ENCODE measurements around the gene MADCAM1. TPM values are rescaled to one million over a fixed set of nuclear protein-coding genes. Genes with fewer than 3 reads are reported as not detected.

MADCAM1 gene
- total and polyA plus RNA-seq, 2 donors (not counting 1 experiment from before 2014, with no cell fraction given) = 0.70 to 2.5 TPM

DNA sequence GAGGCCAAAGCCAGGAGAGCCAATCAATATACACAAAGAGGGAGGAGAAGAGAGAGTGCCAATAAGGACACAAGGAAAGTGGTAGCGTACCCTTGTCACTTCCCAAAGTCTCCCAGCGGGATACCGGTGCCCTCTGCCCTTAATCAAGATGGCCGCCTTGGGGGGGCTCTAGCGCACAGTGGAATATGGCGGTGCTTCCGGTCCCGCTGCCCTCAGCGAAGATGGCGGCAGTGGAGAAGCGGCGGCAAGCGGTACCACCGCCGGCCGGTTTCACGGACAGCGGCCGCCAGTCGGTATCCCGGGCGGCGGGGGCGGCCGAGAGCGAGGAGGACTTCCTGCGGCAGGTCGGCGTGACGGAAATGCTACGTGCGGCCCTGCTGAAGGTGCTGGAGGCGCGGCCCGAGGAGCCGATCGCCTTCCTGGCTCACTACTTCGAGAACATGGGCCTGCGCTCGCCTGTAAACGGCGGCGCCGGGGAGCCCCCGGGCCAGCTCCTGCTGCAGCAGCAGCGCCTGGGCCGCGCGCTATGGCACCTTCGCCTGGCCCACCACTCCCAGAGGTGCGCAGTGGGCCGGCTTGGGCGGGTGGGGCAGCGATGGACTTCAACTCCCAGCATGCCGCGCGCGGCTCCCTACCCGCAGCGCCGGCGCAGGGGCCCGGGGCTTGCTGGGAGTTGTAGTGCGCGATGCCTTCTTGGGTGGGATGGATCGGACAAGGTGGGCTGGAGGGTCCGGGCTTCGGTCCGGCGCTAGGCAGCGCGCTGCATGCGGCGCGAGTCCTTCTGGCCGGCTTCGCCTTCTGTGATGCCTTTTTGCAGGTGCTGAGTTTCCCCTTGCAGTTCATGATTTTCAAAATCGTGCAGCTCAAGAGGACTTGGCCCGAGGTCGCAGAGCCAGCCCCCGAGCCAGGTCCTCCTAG lies 11.3 kb downstream of the MADCAM1 start, which contains the start of gene TPGS1:
Gene TPGS1 (plus strand): TSS at position 212 of the 918 bp plus-strand sequence. CDS start 10 bp downstream, at position 222.
- Histone ChIP-seq H3K27me3 (replicated peaks in 1 of 4; ENCODE audit: control extremely low read depth in 1 of 4, control insufficient read depth in 3 of 4, insufficient read depth in 4 of 4, low read length in 3 of 4) (no peaks in the 10 kb centered on the region), H3K4me2 (replicated peaks; ENCODE audit: low read depth, low read length, poor library complexity, severe bottlenecking) (peak within 1 kb of the TSS; percentile 97), H3K9me3 (ENCODE audit: control extremely low read depth in 1 of 3, control insufficient read depth in 2 of 3, insufficient read depth in 1 of 3, low read length in 2 of 3) (peaks cover 0 to 2% (median 0%) of the 10 kb centered on the region in 3 donors), H3K4me1 (ENCODE audit: control insufficient read depth in 2 of 2, insufficient read depth in 2 of 2, low read length in 2 of 2) (peaks cover 31 to 37% of the 10 kb centered on the region in 2 donors), H2AFZ (ENCODE audit: insufficient read depth, low read depth, low read length, poor library complexity, severe bottlenecking) (peak within 1 kb of the TSS; percentile 99), H3K27ac (ENCODE audit: low read length in 2 of 2) (peak within 1 kb of the TSS; percentile 95 to 99), H4K20me1 (ENCODE audit: control insufficient read depth, insufficient read depth, low read length, poor library complexity, severe bottlenecking) (peaks cover 23% of the 10 kb centered on the region), H3K79me2 (ENCODE audit: control insufficient read depth, insufficient read depth, low read length) (peaks cover 19% of the 10 kb centered on the region), H3K4me3 (ENCODE audit: control extremely low read depth in 1 of 5, extremely low read depth in 1 of 5, insufficient read depth in 1 of 5, low read depth in 2 of 5, low read length in 4 of 5) (peak within 1 kb of the TSS; percentile 74 to 98 (median 90)), H3K9ac (ENCODE audit: low read length) (peak within 1 kb of the TSS; percentile 91), H3K36me3 (replicated peaks in 1 of 2; ENCODE audit: control extremely low read depth in 1 of 2, control insufficient read depth in 1 of 2, extremely low read depth in 1 of 2, insufficient read depth in 2 of 2, low read length in 1 of 2) (no peaks in the 10 kb centered on the region)
- CTCF ChIA-PET = interaction anchor here (1.1 to 2.1 kb wide), 8 partner anchors 11 to 213 kb away, joined by 3 to 18 read pairs (median 6); partner anchors contain the start of gene CDC34
- Mint-ChIP-seq H3K4me3 (peak within 1 kb of the TSS; percentile 90), H3K4me1 (peaks cover 32% of the 10 kb centered on the region), H3K9me3 (ENCODE audit: insufficient read depth) (peaks cover under 1% of the 10 kb centered on the region), H3K27ac (peak within 1 kb of the TSS; percentile 99), H3K27me3 (no peaks in the 10 kb centered on the region)
- no peak for DNase-seq
- intact Hi-C loops (cut with micrococcal nuclease) = loop anchor here (1.0 to 10.0 kb wide), 4 partner anchors 18 to 735 kb away; partner anchors contain the start of genes ATP5F1D, CDC34 and MIER2
- POLR2A ChIA-PET = interaction anchor here (1.0 to 1.6 kb wide), 4 partner anchors 12 to 65 kb away, joined by 3 to 16 read pairs (median 4); partner anchors contain the start of genes BSG, CDC34 and MADCAM1
- TF ChIP-seq EZH2 (IDR thresholded peaks at IDR 0.05; ENCODE audit: borderline replicate concordance, insufficient read depth, low read depth, low read length, poor library complexity, severe bottlenecking) = no peak
- TF ChIP-seq, protein P1, sequence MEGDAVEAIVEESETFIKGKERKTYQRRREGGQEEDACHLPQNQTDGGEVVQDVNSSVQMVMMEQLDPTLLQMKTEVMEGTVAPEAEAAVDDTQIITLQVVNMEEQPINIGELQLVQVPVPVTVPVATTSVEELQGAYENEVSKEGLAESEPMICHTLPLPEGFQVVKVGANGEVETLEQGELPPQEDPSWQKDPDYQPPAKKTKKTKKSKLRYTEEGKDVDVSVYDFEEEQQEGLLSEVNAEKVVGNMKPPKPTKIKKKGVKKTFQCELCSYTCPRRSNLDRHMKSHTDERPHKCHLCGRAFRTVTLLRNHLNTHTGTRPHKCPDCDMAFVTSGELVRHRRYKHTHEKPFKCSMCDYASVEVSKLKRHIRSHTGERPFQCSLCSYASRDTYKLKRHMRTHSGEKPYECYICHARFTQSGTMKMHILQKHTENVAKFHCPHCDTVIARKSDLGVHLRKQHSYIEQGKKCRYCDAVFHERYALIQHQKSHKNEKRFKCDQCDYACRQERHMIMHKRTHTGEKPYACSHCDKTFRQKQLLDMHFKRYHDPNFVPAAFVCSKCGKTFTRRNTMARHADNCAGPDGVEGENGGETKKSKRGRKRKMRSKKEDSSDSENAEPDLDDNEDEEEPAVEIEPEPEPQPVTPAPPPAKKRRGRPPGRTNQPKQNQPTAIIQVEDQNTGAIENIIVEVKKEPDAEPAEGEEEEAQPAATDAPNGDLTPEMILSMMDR (IDR thresholded peaks at IDR 0.05) = no peak
- 2% methylated on average over 81 of the region's 81 CpGs for WGBS (ENCODE audit: insufficient coverage)
- ATAC-seq (ENCODE audit: low read depth) = peak; percentile 64

All from B cell (primary cell).